HG02973 (cell line): ENCODE data around the gene NFIB.

Experiments used
- ATAC-seq: cut with Tn5 transposase; IDR thresholded peaks from one replicate; pipeline ENCODE4 v1.9.1; 2021; ENCODE audit warnings: moderate library complexity; ENCODE audit not compliant: unreplicated experiment

The NFIB gene

DNA sequence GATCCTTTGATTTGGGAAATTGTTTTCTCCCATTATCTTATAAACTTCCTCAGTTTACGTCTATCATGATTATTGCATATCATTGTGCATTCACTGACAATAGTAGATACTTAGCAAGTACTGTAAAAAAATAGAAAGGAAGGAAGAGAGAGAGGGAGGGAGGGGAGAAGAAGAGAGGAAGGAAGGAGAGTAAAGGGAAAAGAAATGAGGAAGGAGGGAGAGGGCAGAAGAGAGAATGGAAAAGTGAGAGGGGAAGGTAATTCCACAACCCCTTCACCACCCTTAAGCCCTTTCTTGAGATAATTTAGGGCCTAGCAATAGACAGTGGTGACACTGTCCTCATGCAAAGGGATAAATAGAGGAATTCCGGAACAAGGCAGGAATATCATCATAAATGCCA is 64.4 kb downstream of the NFIB start:
- ATAC-seq = no peak

DNA sequence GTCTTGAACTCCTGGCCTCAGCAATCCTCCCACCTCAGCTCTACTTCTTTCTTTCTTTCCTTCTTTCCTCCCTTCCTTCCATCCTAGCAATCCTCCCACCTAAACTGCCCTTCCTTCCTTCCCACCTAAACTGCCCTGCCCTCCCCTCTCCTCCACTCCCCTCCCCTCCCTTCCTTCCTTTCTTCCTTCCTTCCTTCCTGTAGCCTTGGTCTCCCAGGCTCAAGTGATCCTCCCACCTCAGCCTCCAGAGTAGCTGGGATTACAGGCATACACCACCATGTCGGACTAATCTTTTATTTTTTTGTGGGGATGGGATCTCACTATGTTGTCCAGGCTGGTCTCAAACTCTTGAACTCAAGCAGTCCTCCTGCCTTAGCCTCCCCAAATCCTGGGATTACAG is 65.8 kb downstream of the NFIB start:
- ATAC-seq = no peak

DNA sequence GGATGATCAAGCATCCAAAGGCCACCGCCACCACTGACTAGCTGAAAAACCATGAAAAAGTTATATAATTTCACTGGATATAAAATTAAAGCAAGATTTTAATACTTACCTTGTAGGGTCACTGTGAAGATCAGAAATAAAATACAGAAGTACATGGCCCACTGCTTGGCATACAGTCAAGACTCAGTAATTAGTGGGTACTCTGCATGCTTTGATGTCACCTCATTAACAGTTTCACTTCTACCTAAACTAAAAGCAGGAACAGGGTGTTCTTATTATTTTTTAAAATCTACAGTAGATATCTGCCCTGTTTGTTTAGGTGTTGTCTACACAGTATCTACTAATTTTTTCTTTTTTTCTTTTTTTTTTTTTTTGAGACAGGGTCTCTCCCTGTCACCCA is 66.4 kb downstream of the NFIB start:
- ATAC-seq = no peak

DNA sequence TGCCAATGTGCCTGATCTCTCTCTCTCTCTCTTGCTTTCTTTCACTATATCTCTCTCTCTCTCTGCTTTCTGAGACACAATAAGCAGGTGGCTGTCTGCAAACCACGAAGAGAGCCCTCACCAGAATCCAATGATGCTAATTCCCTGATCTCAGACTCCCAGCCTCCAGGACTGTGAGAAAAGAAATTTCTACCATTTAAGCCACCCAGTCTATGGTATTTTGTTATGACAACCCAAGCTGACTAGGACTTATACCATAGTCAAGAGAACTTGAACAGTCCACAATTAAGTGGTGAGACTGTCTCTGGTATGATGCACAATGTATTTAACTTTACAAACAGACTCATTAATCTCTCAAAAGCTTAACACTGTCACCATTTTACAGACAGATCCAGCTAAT is 67.0 kb downstream of the NFIB start:
- ATAC-seq = no peak

DNA sequence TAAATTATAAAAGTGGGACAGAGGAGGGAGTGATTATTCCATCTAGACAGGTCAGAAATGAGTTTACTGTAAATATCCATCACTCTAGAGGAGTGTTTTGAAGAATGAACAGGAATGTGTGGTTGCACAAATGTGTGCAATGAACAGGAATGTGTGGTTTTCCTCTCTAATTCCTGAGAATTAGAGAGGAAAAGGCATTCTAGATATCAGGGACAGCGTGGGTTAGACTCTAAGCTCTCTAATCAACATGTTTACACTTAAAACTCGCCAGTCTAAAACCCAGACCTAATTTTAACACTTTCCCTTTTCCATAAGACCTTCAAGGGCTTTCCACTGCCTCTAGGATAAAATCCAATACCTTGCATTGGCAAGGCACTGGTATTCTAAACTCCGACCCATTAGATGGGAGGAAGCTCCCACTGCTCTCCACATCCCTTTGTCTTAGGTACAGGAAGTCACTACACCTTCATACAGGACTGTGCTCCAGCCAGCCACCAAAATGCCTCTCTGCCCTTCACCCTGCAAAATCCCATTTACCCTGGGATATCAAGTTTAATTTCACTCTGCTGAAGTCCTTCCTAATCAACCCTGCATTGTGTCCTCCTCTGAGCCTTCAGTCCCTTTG is 67.9 kb downstream of the NFIB start:
- ATAC-seq = no peak

DNA sequence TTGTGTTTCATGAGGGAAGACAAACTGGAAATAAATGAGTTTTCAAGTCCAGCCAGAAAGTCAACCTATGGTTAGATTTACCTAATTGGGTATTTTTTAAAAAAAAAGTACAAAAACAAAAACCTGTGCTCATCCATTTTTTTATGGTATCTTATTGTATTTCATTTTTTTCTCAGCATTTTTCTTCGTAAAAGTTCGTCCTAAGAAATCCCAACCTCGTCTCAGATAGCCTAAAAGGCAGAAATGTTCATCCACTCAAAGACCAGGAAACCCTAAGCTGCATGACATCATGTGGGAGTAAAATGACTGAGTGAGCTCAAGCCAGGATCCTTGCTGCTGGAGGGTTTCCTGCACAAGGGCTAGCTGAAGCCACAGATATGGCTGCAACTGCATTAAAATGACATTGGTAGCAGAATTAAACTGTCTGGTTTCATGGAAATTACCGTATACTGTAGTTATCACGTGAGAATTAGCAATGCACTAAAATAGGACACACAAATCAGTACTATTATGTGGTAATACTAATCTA is 70.4 kb downstream of the NFIB start:
- no peak for ATAC-seq

DNA sequence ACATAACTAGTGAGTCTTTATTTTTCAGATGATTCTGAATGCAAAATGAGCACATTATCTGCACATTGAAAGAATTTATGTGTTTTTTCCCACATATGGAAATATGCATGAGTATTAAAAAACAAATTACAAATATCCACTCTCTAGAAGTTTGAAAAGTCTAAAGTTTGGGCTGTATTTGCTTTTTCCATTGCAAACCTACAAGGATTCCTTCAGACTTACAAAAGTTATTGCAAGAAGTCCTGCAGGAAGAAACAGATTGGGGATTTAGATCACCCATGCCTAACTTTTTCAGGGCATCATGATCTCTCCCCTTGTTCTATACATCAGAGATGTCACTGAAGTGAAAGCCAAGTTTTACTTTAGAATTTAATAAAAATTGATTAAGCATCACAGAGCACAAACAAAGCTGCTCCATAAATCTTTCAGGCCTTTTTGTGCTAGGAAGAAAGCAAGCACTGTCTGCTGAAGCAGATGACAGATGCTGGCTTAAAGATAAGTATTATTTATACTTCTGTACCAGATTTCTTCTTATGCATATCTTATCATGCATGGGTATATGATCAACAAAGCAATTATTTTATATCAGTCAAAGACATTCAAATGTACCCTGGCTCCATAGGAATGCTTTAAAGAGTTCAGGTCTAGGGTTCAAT is 71.7 kb downstream of the NFIB start:
- no peak for ATAC-seq

DNA sequence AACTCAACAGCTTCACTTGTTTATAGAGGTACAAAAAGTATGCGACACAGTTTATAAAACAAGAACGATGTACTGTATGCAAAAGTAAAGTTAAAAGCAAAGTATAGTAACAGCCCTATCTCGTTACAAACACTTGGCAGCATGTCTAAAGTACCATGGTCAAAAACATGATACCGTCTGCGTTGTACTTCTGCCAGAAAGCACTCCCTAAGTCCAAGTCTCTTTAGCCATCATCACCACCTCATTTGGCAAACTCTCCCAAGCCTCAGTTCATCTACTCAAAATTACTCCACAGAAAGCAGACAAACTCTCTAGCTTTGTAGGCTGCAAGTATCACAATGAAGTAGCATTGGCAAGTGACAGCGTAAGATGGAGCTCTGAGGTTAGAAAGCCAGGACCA is 73.4 kb downstream of the NFIB start:
- ATAC-seq = no peak

DNA sequence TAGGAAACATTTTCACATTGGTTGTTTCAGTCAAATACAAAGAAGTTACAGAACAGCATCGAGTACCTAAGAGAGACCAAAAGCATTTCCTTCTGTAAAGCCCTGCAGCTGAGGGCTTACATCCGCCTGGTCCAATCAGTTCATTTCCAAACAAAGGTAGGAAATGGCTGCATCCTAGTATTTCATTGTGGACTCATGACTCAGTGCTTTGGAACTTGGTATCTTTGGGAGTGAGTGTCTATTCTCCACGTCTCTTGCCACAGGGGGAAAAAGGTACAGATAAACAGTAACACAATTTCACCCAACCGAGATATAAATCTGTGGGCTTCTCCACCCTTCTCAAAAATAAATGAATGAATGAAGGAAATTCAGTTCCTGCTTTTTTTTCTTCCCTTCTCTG is 75.4 kb downstream of the NFIB start:
- no peak for ATAC-seq

DNA sequence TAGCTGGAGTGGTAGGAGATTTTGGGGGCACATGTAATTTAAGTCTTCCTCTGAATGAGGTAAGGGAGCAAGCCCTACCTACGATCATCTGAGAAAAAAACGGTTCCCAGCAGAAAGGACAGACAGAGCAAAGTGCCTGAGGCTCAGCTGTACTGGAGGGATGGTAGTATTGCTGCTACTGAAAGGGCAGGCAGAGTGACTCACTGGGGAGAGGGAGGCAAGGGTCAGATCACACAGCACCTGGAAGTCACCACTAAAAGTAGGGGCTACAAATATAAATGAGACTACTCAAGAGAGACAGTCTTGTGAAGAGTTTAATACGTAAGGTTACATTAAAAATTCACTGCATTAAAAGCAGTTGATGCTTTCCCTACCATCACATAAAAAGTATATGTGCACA is 75.9 kb downstream of the NFIB start:
- no peak for ATAC-seq

DNA sequence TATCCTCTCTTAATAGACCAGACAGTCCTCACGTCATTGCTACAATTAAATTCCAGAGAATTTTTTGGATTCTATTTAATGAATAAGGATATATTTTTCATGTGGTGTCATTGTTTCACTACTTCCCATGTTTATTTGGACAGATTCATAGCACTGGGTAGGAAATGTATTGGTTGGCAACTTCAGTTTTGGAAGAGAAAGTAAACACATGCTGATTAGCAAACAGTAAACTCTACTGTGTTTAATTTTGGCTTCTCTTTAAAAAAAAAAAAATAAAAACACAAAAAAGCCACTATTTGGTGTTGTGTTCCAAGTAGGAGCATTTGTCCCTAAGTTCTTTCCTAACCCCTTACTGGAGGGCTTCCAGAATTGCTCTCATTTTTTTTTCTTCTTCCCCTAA is 77.3 kb downstream of the NFIB start:
- ATAC-seq = no peak

DNA sequence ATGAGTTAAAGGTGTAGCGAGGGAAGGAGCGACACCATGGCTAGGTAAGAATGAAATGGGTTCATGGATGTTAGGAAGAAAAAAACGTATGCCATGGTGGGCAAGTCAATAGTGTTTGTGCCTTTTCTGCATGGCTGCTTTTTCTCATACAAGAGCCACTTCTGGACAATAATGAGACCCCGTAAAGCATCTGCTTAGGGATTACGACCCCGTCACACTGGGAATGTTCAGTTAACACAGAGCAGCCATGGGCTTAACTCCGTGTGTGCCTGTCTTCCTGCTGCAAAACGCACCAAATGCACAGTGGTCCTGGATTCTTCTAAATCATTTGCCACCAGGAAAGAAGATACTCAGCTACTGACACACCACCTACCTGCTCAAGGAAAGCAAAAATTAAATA is 81.8 kb downstream of the NFIB start:
- no peak for ATAC-seq

DNA sequence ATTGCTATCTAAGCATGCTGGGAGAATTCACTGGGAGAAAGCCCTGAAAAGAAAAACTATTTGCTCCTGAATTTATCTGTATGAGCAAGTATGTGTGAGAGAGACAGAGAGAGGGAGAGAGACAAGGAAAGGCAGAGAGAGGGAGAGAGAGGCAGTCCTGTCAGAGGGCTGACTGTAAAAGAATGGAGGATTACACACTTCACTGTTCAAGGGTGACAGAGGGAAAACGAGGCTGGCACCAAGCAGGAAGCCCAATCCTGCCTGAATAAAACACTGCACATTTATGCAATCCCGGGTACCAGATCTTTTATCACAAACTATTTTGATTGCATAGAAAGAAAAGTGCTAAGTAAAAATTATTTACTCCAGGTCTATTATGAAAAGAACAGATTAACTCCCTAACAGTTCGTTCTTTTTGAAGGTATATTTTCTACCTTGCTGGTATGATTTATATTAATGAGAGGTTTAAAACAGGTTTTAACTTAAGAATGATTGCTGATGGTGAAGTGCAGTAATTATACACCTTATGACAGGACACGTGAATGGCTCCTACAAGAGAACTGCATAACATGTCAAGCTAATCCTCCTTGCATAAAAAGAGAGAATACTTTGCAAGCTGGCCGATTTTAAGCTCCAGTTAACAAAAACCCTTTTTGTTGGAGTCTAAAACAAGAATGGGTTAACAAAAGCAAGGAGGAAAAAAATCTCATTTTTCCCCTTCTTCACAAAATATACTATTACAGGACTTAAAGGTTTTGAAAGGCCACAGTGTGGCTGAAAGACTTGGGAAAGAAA is 82.5 kb downstream of the NFIB start:
- ATAC-seq = no peak

DNA sequence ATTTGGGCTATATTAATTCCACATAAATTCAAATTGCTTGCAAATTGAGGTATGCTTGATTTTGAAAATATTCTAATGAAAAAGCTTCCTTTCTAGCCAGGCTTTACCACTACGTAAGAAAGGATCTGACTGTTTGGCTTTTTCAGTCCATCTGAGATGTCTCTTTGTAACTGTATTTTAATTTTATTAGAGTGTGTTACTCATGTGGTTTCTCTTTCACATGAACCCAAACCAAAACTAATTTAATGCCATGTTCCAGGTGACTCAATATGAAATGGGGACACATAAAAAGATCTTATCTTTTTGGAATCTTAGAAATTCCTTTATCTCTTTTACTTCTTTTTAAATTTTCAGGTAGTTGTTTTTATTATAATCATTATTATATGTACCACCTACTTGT is 85.3 kb downstream of the NFIB start:
- ATAC-seq = no peak

DNA sequence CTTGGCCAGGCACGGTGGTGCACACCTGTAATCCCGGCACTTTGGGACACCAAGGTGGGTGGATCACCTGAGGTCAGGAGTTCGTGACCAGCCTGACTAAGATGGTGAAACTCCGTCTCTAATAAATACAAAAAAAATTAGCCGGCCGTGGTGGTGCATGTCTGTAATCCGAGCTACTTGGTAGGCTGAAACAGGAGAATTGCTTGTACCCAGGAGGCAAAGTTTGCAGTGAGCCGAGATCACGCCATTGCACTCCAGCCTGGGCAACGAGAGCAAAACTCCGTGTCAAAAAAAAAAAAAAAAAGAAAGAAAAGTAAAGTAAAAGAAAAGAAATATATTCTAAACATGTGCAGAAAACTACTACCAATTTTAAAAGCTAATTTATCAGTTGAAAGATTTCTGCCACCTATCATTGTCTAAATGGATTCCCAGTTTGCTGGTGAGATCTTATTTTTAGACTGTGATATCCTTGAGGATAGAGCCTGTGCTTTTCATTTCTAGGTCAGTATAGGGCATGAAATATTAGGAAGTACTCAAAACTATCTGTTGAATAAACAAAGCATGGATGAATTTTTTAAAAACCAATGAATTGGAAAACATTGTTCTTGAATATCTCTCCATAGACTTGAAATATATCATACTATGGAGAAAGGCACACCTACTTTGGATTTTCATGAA is 86.9 kb downstream of the NFIB start:
- ATAC-seq = no peak

DNA sequence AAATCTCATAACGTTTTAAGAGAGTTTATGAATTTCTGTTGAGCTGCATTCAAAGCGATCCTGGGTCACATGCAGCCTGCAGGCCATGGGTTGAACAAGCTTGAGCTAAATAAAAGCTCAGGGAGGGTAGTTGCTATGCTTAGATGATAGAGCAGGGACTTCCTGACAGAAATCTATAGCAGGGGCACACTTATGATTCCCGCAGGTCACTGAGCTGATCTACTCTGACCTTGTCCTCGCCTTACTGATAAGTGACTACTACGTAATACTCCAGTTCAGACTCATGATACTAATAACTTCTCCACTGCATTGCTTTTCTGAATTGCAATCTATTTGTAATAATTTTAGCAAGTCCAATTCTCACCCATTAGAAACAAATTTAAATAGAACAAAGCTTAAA is 90.9 kb downstream of the NFIB start:
- no peak for ATAC-seq

DNA sequence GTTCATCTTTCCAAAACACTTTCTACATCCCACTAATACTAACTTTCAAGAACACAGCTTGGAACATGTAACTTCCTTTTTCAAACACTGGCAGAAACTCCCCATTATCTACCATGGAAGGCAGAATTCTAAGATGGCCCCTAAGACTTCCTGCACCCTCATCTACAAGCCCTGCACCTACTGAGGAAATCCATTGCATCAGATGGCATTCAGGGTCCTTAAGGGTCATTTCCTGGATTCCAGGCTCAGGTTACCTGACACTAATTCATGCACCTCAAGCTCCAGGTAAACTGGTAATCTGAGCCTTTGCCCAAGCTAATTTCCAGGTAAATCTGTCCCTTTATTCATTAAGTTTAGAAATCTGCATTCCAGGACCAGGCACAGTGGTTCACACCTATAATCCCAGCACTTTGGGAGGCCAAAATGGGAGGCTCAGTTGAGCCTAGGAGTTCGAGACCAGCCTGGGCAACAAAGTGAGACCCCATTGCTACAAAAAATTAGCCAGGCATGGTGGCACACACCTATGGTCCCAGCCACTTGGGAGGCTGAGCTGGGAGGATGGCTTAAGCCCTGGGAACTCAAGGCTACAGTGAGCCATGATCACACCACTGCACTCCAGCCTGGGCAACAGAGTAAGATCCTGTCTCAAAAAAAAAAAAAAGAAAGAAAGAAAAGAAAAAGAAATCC is 91.6 kb downstream of the NFIB start:
- no peak for ATAC-seq

DNA sequence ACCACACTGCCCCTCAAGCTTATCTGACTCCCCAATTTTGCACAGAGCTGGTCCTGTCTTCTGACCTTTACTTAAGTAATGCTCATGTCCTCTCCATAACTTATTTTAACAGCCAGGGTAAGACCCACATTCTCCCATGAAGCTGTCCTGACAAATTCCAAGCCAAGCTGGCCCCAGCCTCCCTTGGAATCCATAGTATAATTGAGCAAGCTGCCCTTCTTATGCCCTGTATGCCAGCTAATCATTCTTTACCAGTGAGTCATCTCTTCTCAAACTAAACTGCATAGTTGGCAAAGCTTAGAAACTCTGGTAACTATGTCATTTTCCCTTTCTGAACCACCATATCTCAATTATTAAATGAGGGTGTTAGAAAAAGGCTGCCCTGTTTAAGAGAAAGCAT is 92.4 kb downstream of the NFIB start:
- no peak for ATAC-seq

DNA sequence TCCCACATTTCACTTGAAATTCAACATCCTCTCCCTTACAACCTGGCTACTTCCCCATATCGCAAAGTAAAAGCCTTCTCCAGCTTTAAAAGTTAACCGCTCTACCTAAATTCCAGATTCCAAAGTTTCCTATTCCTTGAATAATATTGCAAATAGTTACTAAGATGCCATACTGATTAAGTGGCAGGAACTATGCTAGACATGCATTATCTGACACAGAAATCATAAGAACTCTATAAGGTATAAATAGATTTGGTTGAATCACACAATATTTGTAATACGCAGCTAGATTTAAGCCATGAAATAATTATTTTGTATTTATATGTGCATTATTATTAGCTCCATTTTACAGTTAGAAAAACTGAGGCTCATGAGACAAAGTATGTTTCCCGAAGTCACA is 92.8 kb downstream of the NFIB start:
- no peak for ATAC-seq

DNA sequence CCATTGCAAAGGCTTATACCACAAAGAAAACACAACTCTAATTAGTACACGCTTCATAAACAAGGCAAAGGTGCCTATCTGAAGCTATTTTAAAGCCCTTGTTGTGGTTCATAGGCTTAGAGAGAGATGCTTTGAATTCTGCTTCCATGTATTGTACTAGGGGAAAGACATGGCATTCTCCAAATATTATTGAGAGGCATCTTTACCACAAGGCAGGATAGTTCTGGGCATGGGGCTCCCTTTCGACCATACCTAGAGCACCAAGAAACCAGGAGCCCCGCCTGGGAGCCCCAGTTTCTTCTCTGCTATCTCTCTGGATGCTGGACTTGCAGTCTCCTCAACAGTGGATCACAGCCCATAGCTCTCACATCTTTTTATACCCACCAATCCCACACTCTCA is 93.7 kb downstream of the NFIB start:
- no peak for ATAC-seq

DNA sequence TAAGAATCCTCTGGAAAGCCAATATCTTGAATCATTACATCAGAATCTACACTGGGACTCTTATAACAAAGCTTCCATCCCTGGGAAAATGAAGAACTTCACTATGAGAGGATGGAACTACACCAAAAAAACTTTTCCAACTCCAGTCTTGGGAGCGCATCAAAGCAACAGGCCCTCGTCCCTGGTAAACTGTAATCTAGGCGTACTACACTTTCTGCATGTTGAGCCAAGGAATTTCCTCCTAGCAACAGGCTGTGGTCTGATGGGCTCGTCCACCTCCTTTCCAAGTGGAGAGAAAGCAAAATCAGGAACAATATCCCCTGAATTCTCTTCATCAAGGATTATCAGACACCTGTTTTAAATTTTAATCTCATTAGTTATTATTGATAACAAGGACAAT is 94.1 kb downstream of the NFIB start:
- ATAC-seq = no peak
